Adrenal gland (tissue), 12 donors: ENCODE measurements around the gene KRT222. TPM values are rescaled to one million over a fixed set of nuclear protein-coding genes. Genes with fewer than 3 reads are reported as not detected.

ENCODE experiments used
- DNase-seq, 7 donors: peaks; one replicate each; pipeline ENCODE4 v3.0.0-alpha.2; 2019 to 2020
- H3K27ac ChIP-seq, 5 donors: fragments of 200-600 bp; sonication (generic) in 4 of 5; 1 replicate in 3 of 5; 2 replicates in 2 of 5; pipeline versions ENCODE4 v1.5.1 to v1.8.0; 2016 to 2020; ENCODE audit warnings: mild to moderate bottlenecking in 1 of 5
- H3K27me3 ChIP-seq: fragments of 200-600 bp; 2 replicates; pipeline ENCODE4 v1.8.0; 2021
- H3K36me3 ChIP-seq, 2 donors: fragments of 200-600 bp; replicated peaks in 1 of 2; 1 replicate in 1 of 2; 2 replicates in 1 of 2; pipeline versions ENCODE4 v1.5.1 to v1.8.0; 2018 to 2022
- H3K4me1 ChIP-seq, 2 donors: fragments of 200-600 bp; replicated peaks in 1 of 2; 1 replicate in 1 of 2; 2 replicates in 1 of 2; pipeline versions ENCODE4 v1.5.1 to v1.8.0; 2018 to 2021
- H3K4me3 ChIP-seq, 4 donors: fragments of 200-600 bp; sonication (generic) in 3 of 4; one replicate each; pipeline ENCODE4 v1.5.1; 2016 to 2018
- H3K9me3 ChIP-seq, 3 donors: fragments of 200-600 bp; sonication (generic) in 1 of 3; replicated peaks in 1 of 3; 1 replicate in 2 of 3; 2 replicates in 1 of 3; pipeline versions ENCODE4 v1.5.1 to v1.8.0; 2016 to 2021
- POLR2A ChIP-seq, 2 donors: fragments of 450-650 bp; IDR thresholded peaks; one replicate each; pipeline ENCODE4 v1.6.1; 2017; ENCODE audit warnings: antibody characterized with exemption in 2 of 2, mild to moderate bottlenecking in 2 of 2, moderate library complexity in 1 of 2
- WGBS, 4 donors: extraction: QIAGEN DNeasy Blood & Tissue Kit in 2 of 4; methylation state at CpG; one replicate each; pipeline versions ENCODE4 v1.1.5 to v1.1.7; 2013 to 2017; 5-methylcytosine and 5-hydroxymethylcytosine counted together
- intact Hi-C, 2 donors: fragments of 100-400 bp; cut with DNase I; formaldehyde crosslinking; loops; one replicate each; pipeline versions ENCODE4 v1.14.1 to v1.15.0; 2022 to 2023
- polyA plus RNA-seq, 3 donors: library from polyadenylated mRNA; stranded (reverse); fragments of 200-250 nt in 2 of 3; fragments of 350-450 nt in 1 of 3; fragmentation: Illumina TruSeq in 1 of 3; extraction: RNeasy Lipid Tissue Mini Kit (QIAGEN cat#74804) in 1 of 3; gene quantifications; one replicate each; pipeline ENCODE4 v1.2.3, GENCODE V29; 2013 to 2014
- total RNA-seq, 9 donors: library from RNA; depleted of rRNA in 4 of 9; stranded (reverse); fragments of >200 nt in 4 of 9; fragments of 120-200 nt in 1 of 9; fragmentation: NEBNext Ultra II Directional in 1 of 9; extraction: Animal tissue kit (Norgen Biotek cat#: 25700) in 1 of 9; gene quantifications; one replicate each; pipeline versions ENCODE4 v1.1.0 to v1.2.4, GENCODE V29; 2013 to 2023
- TF ChIP-seq, protein P1 (sequence below), 6 experiments: fragments of 450-650 bp in 4 of 6; fragments of 200-600 bp in 2 of 6; sonication (generic) in 1 of 6; IDR thresholded peaks; 1 replicate in 5 of 6; 2 replicates in 1 of 6; pipeline versions ENCODE4 v1.5.1 to v1.8.0; 2016 to 2021; ENCODE audit warnings: antibody characterized with exemption in 6 of 6, mild to moderate bottlenecking in 2 of 6, moderate library complexity in 1 of 6
- donor health status: healthy with polysubstance abuse.
- donor health status: Bipolar disorder and iron deficiency.
- donor health status: DM: yes; HTN: yes; CAD: no.
- donor health status: DM: no; HTN: no; CAD: no.
- donor health status: DM: no; HTN: no; CAD: no.
- donor health status: DM: yes; HTN: yes; CAD: no.

The KRT222 gene
- total and polyA plus RNA-seq, 12 donors, result 0.69 to 10.7 (median 3.3) TPM

DNA sequence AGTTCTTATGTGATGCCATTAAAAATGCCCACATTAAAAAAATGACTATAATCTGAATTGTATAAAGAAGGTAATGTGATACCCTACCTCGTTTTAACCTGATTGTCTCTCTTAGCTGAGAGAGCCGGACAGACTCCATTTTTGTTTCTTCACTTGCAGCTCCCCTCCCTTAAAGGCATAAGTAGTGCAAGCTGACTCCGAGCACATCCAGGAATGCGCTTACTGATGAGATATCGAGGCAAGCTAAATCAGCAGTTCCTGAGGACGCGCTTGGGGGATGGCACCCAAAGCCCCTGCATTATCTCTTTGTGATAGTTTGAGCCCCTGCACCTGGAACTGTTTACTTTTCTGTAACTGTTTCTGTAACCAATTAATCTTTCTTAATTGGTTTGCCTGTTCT is 32.3 kb upstream of the KRT222 start:
- H3K4me1 ChIP-seq, result no peaks in the 10 kb centered on the region
- no peaks in the 10 kb centered on the region for H3K36me3 ChIP-seq
- H3K4me3 ChIP-seq, result no peak overlapping the region
- no peak overlapping the region for H3K27ac ChIP-seq
- H3K27me3 ChIP-seq, result peaks cover 10% of the 10 kb centered on the region
- TF ChIP-seq, protein P1, sequence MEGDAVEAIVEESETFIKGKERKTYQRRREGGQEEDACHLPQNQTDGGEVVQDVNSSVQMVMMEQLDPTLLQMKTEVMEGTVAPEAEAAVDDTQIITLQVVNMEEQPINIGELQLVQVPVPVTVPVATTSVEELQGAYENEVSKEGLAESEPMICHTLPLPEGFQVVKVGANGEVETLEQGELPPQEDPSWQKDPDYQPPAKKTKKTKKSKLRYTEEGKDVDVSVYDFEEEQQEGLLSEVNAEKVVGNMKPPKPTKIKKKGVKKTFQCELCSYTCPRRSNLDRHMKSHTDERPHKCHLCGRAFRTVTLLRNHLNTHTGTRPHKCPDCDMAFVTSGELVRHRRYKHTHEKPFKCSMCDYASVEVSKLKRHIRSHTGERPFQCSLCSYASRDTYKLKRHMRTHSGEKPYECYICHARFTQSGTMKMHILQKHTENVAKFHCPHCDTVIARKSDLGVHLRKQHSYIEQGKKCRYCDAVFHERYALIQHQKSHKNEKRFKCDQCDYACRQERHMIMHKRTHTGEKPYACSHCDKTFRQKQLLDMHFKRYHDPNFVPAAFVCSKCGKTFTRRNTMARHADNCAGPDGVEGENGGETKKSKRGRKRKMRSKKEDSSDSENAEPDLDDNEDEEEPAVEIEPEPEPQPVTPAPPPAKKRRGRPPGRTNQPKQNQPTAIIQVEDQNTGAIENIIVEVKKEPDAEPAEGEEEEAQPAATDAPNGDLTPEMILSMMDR (IDR thresholded peaks at IDR 0.05), result no peak
- TF ChIP-seq POLR2A (IDR thresholded peaks at IDR 0.05), result no peak
- no peak for DNase-seq
- intact Hi-C loops, result no loop called here
- WGBS, 4 donors, result 26 to 50% (median 34%) methylated on average over 7 of the region's 7 CpGs
- H3K9me3 ChIP-seq, result no peaks in the 10 kb centered on the region

DNA sequence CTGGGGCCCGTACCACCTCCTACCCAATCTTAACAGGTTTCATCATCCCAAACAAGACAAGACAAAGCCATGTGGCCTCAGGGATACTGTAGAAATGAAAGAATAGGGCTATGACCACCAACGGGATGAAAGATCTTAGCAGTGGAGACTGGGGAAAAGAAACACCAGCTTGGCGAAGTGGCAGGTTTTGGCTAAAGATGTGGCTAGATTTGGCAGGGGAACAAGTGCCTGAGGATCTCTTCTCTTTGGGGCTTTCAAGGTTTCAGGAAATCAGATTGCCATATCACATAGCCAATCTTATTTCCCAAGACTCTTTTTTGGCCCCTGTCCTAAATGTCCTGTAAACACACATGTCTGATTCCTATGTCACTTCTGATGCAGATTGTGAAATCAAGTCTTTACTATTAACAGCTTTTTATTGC is 31.7 kb upstream of the KRT222 start:
- Histone ChIP-seq H3K9me3 (no peaks in the 10 kb centered on the region), H3K4me3 (no peak overlapping the region), H3K4me1 (no peaks in the 10 kb centered on the region), H3K27ac (no peak overlapping the region), H3K36me3 (no peaks in the 10 kb centered on the region), H3K27me3 (peaks cover 10% of the 10 kb centered on the region)
- intact Hi-C loops, result no loop called here
- DNase-seq, result no peak
- TF ChIP-seq POLR2A (IDR thresholded peaks at IDR 0.05), result no peak
- TF ChIP-seq, protein P1 (IDR thresholded peaks at IDR 0.05), result no peak
- WGBS, 4 donors, result 62 to 70% (median 66%) methylated on average over 3 of the region's 3 CpGs

DNA sequence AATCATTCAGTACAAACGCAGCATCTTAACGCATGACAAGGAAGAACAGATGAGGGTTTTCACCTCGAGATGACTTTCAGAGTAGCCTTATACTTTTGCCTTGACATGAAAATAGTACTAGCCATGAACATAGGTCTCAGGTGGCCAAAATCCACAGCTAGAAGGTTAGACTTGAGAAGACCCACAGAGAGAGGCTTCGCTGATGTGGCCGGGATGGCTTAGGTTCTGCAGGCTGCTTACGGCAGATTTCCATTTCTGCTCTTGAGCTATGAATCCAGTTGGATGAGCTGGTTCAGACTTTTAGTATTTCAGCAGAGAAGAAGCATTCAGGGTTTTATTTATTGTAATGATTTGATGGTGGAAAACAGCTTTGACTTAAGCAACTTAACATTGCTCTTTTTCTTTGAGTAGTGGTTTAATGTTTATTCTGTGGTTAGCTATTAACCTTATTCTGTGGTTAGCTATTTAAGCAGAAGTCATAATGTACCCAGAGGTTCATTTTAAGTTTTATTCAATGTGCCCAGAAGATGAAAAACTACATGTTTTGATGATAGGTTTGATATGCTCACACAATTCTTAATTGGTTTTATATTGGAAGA is 31.0 kb upstream of the KRT222 start:
- Histone ChIP-seq H3K27me3 (peaks cover 10% of the 10 kb centered on the region), H3K36me3 (no peaks in the 10 kb centered on the region), H3K9me3 (no peaks in the 10 kb centered on the region), H3K4me3 (no peak overlapping the region), H3K4me1 (no peaks in the 10 kb centered on the region), H3K27ac (no peak overlapping the region)
- WGBS, 4 donors, result 90 to 92% (median 90%) methylated on average over 6 of the region's 6 CpGs
- DNase-seq, result no peak
- intact Hi-C loops, result no loop called here
- TF ChIP-seq POLR2A (IDR thresholded peaks at IDR 0.05), result no peak
- TF ChIP-seq, protein P1 (IDR thresholded peaks at IDR 0.05), result no peak

DNA sequence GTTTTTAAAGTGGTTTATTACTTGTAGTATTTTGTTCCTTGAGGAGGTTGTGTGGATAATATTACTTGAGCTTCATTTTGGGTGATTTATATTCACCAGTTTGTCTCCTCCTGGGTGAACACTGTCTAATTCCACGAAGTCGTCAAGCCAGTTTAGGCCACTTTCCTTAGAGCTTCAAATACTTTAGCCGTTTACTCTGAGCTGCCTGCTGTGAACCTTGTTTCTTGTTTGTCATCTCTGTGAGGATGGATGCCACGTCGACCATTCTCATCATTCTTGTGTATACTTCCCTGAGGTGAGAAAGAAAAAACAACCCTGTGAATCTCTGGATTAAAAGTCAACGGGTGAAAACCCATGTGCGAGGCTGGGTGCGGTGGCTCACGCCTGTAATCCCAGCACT is 29.6 kb upstream of the KRT222 start:
- no peak for DNase-seq
- WGBS, 4 donors, result 67 to 76% (median 72%) methylated on average over 9 of the region's 9 CpGs
- Histone ChIP-seq H3K4me1 (no peaks in the 10 kb centered on the region), H3K36me3 (no peaks in the 10 kb centered on the region), H3K9me3 (no peaks in the 10 kb centered on the region), H3K27ac (no peak overlapping the region), H3K4me3 (no peak overlapping the region), H3K27me3 (peaks cover 10% of the 10 kb centered on the region)
- intact Hi-C loops, result no loop called here
- no peak for TF ChIP-seq POLR2A (IDR thresholded peaks at IDR 0.05)
- TF ChIP-seq, protein P1 (IDR thresholded peaks at IDR 0.05), result no peak
